GM23338 (cell line): Measurements from ENCODE around the gene TRIM38. TPM values are rescaled to one million over a fixed set of nuclear protein-coding genes. Genes with fewer than 3 reads are reported as not detected.

Experiments used
- ATAC-seq: fragments of 200-7000 bp; cut with Tn5 transposase; 3 replicates; pipeline ENCODE4 v1.9.1; 2020
- DNase-seq: peaks from one replicate; pipeline ENCODE4 v3.0.0-alpha.2; 2015; ENCODE audit warnings: low spot score
- H2AFZ ChIP-seq: fragments of 200-600 bp; sonication (generic); 2 replicates; pipeline ENCODE4 v1.8.0; 2016; ENCODE audit warnings: antibody characterized with exemption, mild to moderate bottlenecking, moderate library complexity
- H3F3A ChIP-seq: fragments of 200-600 bp; sonication (generic); replicated peaks from 2 replicates; pipeline ENCODE4 v1.8.0; 2017; ENCODE audit warnings: antibody characterized with exemption, mixed run types, low read depth
- H3K27ac ChIP-seq: fragments of 200-600 bp; sonication (generic); 2 replicates; pipeline ENCODE4 v1.6.1; 2016; ENCODE audit warnings: low read depth
- H3K27me3 ChIP-seq: fragments of 200-600 bp; sonication (generic); 2 replicates; pipeline ENCODE4 v1.8.0; 2016; ENCODE audit warnings: mild to moderate bottlenecking, mixed run types, moderate library complexity; ENCODE audit not compliant: insufficient read depth
- H3K36me3 ChIP-seq: fragments of 200-600 bp; sonication (generic); 2 replicates; pipeline ENCODE4 v1.8.0; 2016; ENCODE audit warnings: mild to moderate bottlenecking; ENCODE audit not compliant: insufficient read depth
- H3K4me1 ChIP-seq: fragments of 200-600 bp; sonication (generic); 2 replicates; pipeline ENCODE4 v1.8.0; 2016; ENCODE audit warnings: mild to moderate bottlenecking, moderate library complexity; ENCODE audit not compliant: insufficient read depth
- H3K4me2 ChIP-seq: fragments of 200-600 bp; sonication (generic); 2 replicates; pipeline ENCODE4 v1.7.1; 2017; ENCODE audit warnings: mixed run types
- H3K4me3 ChIP-seq: fragments of 200-600 bp; sonication (generic); 2 replicates; pipeline ENCODE4 v1.6.1; 2016; ENCODE audit warnings: mixed run types
- H3K79me2 ChIP-seq: fragments of 200-600 bp; sonication (generic); replicated peaks from 2 replicates; pipeline ENCODE4 v1.8.0; 2017; ENCODE audit warnings: mild to moderate bottlenecking; ENCODE audit not compliant: insufficient read depth
- H3K9me2 ChIP-seq: fragments of 200-600 bp; sonication (generic); 2 replicates; pipeline ENCODE4 v1.8.0; 2017; ENCODE audit not compliant: insufficient read depth
- H4K20me1 ChIP-seq: fragments of 200-600 bp; sonication (generic); replicated peaks from 2 replicates; pipeline ENCODE4 v1.8.0; 2017; ENCODE audit warnings: mild to moderate bottlenecking; ENCODE audit not compliant: insufficient read depth
- H3K27ac Mint-ChIP-seq: 2 replicates; pipeline ENCODE4 v1.8.0; 2020; ENCODE audit warnings: inconsistent platforms, mild to moderate bottlenecking, moderate library complexity, mixed read lengths
- H3K27me3 Mint-ChIP-seq: 3 replicates; pipeline ENCODE4 v1.8.0; 2022; ENCODE audit warnings: low read depth, mild to moderate bottlenecking, moderate library complexity, mixed read lengths, inconsistent platforms; ENCODE audit not compliant: insufficient read depth, poor library complexity
- H3K36me3 Mint-ChIP-seq: 3 replicates; pipeline ENCODE4 v1.8.0; 2021; ENCODE audit warnings: low read depth, mild to moderate bottlenecking, inconsistent platforms, moderate library complexity, mixed read lengths
- H3K4me1 Mint-ChIP-seq: 3 replicates; pipeline ENCODE4 v1.8.0; 2020; ENCODE audit warnings: mild to moderate bottlenecking, inconsistent platforms, mixed read lengths
- H3K4me3 Mint-ChIP-seq: 3 replicates; pipeline ENCODE4 v1.8.0; 2021; ENCODE audit warnings: moderate library complexity, mild to moderate bottlenecking, inconsistent platforms, mixed read lengths
- H3K9me3 Mint-ChIP-seq: 3 replicates; pipeline ENCODE4 v1.8.0; 2020; ENCODE audit warnings: moderate library complexity, mild to moderate bottlenecking, inconsistent platforms, mixed read lengths
- CREB1 ChIP-seq: fragments of 250-450 bp; sonication (Bioruptor Pico); IDR thresholded peaks from 2 replicates; pipeline ENCODE4 v1.5.0; 2020; ENCODE audit warnings: low read depth, mild to moderate bottlenecking, moderate library complexity
- EZH2 ChIP-seq: fragments of 200-600 bp; sonication (generic); IDR thresholded peaks from one replicate; pipeline ENCODE4 v1.8.0; 2017; ENCODE audit warnings: antibody characterized with exemption, mild to moderate bottlenecking, low read depth; ENCODE audit not compliant: unreplicated experiment
- EZH2phosphoT487 ChIP-seq: fragments of 200-600 bp; sonication (generic); IDR thresholded peaks from one replicate; pipeline ENCODE4 v1.8.1; 2018; ENCODE audit warnings: antibody characterized with exemption; ENCODE audit not compliant: unreplicated experiment
- JUNB ChIP-seq: IDR thresholded peaks from one replicate; pipeline ENCODE4 v1.6.1; 2016; ENCODE audit warnings: antibody characterized with exemption; ENCODE audit not compliant: unreplicated experiment
- NANOG ChIP-seq: IDR thresholded peaks from 2 replicates; pipeline ENCODE4 v1.6.1; 2016; ENCODE audit warnings: antibody characterized with exemption, borderline replicate concordance
- POLR2AphosphoS5 ChIP-seq: IDR thresholded peaks from 2 replicates; pipeline ENCODE4 v1.6.1; 2016; ENCODE audit warnings: antibody characterized with exemption, low read depth
- STAT1 ChIP-seq: IDR thresholded peaks from one replicate; pipeline ENCODE4 v1.6.1; 2016; ENCODE audit warnings: antibody characterized with exemption; ENCODE audit not compliant: unreplicated experiment
- ZNF114 ChIP-seq: fragments of 250-450 bp; sonication (Bioruptor Pico); IDR thresholded peaks from 2 replicates; pipeline ENCODE4 v1.5.0; 2020; ENCODE audit warnings: mild to moderate bottlenecking, moderate library complexity
- ZNF331 ChIP-seq: fragments of 250-450 bp; sonication (Bioruptor Pico); IDR thresholded peaks from 2 replicates; pipeline ENCODE4 v1.5.0; 2020; ENCODE audit warnings: low read depth, mild to moderate bottlenecking, moderate library complexity
- polyA plus RNA-seq: library from polyadenylated mRNA; unstranded; fragments of >200 nt; fragmentation: Nextera tagmentation; extraction: Ambion mirVana; gene quantifications from 2 replicates; pipeline ENCODE4 v1.2.1, GENCODE V29; 2016
- total RNA-seq: library from RNA; depleted of rRNA; stranded (reverse); fragments of >200 nt; shearing (Covaris generic); gene quantifications from 2 replicates; pipeline ENCODE4 v1.2.3, GENCODE V29; 2014
- TF ChIP-seq, protein P1 (sequence below), 2 experiments: fragments of 200-600 bp in 1 of 2; sonication (generic) in 1 of 2; conservative IDR thresholded peaks; 2 replicates each; pipeline versions ENCODE4 v1.5.1 to v1.6.1; 2016 to 2017; ENCODE audit warnings: antibody characterized with exemption in 2 of 2, low read depth in 2 of 2, mild to moderate bottlenecking in 2 of 2, moderate library complexity in 1 of 2
- TF ChIP-seq, protein P2 (sequence below): IDR thresholded peaks from 2 replicates; pipeline ENCODE4 v1.6.1; 2016; ENCODE audit warnings: antibody characterized with exemption
- TF ChIP-seq, protein P3 (sequence below): fragments of 250-450 bp; sonication (Bioruptor Pico); IDR thresholded peaks from 2 replicates; pipeline ENCODE4 v1.5.0; 2020; ENCODE audit warnings: mild to moderate bottlenecking, moderate library complexity
- TF ChIP-seq, protein P4 (sequence below): IDR thresholded peaks from one replicate; pipeline ENCODE4 v1.6.1; 2018; ENCODE audit warnings: antibody characterized with exemption; ENCODE audit not compliant: unreplicated experiment

Gene TRIM38
- total and polyA plus RNA-seq, 2 experiments from 2014 or later, result 0.66 to 0.82 TPM

DNA sequence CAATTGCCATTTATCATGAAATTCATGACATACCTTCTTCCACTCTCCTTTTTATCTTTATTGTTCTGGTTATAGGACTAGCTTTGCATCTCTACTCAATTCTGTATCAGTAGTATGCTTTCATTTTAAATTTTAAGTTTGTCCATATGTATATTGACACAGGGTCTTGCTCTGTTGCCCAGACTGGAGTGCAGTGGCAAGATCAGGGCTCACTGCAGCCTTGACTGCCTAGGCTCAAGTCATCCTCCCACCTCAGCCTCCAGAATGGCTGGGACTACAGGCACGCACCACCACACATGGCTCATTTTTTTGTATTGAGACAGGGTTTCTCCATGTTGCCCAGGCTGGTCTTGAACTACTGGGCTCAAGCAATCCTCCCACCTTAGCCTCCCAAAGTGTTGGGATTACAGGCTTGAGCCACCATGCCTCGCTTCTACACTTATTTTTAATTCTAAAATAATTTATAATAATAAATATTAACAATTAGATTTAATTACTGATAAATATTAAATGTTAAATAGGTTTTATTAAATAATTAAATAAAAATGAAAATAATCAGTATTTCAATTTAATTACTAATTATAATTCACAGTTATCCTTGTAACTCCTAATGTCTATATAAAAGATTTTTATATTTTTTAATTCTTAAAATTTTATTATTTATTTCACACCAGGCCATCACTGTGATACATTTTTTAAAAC is 27.7 kb downstream of the TRIM38 start:
- Histone ChIP-seq H3K27ac (no peak overlapping the region), H3K27me3 (no peaks in the 10 kb centered on the region), H3K79me2 (no peaks in the 10 kb centered on the region; the same call in 1 of the 2 replicates), H3K4me1 (peaks cover 22% of the 10 kb centered on the region), H3K9me2 (no peaks in the 10 kb centered on the region), H2AFZ (no peak overlapping the region), H3K4me3 (no peak overlapping the region), H4K20me1 (no peaks in the 10 kb centered on the region), H3K4me2 (no peak overlapping the region), H3F3A (no peaks in the 10 kb centered on the region), H3K36me3 (no peaks in the 10 kb centered on the region)
- H3K27me3 Mint-ChIP-seq, result peaks cover 6% of the 10 kb centered on the region
- no peak overlapping the region for H3K4me3 Mint-ChIP-seq
- H3K27ac Mint-ChIP-seq, result no peak overlapping the region
- DNase-seq, result no peak
- TF ChIP-seq, protein P1, sequence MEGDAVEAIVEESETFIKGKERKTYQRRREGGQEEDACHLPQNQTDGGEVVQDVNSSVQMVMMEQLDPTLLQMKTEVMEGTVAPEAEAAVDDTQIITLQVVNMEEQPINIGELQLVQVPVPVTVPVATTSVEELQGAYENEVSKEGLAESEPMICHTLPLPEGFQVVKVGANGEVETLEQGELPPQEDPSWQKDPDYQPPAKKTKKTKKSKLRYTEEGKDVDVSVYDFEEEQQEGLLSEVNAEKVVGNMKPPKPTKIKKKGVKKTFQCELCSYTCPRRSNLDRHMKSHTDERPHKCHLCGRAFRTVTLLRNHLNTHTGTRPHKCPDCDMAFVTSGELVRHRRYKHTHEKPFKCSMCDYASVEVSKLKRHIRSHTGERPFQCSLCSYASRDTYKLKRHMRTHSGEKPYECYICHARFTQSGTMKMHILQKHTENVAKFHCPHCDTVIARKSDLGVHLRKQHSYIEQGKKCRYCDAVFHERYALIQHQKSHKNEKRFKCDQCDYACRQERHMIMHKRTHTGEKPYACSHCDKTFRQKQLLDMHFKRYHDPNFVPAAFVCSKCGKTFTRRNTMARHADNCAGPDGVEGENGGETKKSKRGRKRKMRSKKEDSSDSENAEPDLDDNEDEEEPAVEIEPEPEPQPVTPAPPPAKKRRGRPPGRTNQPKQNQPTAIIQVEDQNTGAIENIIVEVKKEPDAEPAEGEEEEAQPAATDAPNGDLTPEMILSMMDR (conservative IDR thresholded peaks at IDR 0.05; ENCODE audit: low read depth in 2 of 2), result no peak
- TF ChIP-seq JUNB, result no peak
- no peak for TF ChIP-seq POLR2AphosphoS5
- no peak for TF ChIP-seq ZNF331
- TF ChIP-seq EZH2phosphoT487, result no peak
- no peak for TF ChIP-seq NANOG
- no peak for TF ChIP-seq ZNF114 (CRISPR knock-in tag)
- TF ChIP-seq STAT1, result no peak
- TF ChIP-seq, protein P2, sequence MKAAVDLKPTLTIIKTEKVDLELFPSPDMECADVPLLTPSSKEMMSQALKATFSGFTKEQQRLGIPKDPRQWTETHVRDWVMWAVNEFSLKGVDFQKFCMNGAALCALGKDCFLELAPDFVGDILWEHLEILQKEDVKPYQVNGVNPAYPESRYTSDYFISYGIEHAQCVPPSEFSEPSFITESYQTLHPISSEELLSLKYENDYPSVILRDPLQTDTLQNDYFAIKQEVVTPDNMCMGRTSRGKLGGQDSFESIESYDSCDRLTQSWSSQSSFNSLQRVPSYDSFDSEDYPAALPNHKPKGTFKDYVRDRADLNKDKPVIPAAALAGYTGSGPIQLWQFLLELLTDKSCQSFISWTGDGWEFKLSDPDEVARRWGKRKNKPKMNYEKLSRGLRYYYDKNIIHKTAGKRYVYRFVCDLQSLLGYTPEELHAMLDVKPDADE, result no peak
- TF ChIP-seq CREB1 (CRISPR knock-in tag), result no peak
- TF ChIP-seq, protein P3, sequence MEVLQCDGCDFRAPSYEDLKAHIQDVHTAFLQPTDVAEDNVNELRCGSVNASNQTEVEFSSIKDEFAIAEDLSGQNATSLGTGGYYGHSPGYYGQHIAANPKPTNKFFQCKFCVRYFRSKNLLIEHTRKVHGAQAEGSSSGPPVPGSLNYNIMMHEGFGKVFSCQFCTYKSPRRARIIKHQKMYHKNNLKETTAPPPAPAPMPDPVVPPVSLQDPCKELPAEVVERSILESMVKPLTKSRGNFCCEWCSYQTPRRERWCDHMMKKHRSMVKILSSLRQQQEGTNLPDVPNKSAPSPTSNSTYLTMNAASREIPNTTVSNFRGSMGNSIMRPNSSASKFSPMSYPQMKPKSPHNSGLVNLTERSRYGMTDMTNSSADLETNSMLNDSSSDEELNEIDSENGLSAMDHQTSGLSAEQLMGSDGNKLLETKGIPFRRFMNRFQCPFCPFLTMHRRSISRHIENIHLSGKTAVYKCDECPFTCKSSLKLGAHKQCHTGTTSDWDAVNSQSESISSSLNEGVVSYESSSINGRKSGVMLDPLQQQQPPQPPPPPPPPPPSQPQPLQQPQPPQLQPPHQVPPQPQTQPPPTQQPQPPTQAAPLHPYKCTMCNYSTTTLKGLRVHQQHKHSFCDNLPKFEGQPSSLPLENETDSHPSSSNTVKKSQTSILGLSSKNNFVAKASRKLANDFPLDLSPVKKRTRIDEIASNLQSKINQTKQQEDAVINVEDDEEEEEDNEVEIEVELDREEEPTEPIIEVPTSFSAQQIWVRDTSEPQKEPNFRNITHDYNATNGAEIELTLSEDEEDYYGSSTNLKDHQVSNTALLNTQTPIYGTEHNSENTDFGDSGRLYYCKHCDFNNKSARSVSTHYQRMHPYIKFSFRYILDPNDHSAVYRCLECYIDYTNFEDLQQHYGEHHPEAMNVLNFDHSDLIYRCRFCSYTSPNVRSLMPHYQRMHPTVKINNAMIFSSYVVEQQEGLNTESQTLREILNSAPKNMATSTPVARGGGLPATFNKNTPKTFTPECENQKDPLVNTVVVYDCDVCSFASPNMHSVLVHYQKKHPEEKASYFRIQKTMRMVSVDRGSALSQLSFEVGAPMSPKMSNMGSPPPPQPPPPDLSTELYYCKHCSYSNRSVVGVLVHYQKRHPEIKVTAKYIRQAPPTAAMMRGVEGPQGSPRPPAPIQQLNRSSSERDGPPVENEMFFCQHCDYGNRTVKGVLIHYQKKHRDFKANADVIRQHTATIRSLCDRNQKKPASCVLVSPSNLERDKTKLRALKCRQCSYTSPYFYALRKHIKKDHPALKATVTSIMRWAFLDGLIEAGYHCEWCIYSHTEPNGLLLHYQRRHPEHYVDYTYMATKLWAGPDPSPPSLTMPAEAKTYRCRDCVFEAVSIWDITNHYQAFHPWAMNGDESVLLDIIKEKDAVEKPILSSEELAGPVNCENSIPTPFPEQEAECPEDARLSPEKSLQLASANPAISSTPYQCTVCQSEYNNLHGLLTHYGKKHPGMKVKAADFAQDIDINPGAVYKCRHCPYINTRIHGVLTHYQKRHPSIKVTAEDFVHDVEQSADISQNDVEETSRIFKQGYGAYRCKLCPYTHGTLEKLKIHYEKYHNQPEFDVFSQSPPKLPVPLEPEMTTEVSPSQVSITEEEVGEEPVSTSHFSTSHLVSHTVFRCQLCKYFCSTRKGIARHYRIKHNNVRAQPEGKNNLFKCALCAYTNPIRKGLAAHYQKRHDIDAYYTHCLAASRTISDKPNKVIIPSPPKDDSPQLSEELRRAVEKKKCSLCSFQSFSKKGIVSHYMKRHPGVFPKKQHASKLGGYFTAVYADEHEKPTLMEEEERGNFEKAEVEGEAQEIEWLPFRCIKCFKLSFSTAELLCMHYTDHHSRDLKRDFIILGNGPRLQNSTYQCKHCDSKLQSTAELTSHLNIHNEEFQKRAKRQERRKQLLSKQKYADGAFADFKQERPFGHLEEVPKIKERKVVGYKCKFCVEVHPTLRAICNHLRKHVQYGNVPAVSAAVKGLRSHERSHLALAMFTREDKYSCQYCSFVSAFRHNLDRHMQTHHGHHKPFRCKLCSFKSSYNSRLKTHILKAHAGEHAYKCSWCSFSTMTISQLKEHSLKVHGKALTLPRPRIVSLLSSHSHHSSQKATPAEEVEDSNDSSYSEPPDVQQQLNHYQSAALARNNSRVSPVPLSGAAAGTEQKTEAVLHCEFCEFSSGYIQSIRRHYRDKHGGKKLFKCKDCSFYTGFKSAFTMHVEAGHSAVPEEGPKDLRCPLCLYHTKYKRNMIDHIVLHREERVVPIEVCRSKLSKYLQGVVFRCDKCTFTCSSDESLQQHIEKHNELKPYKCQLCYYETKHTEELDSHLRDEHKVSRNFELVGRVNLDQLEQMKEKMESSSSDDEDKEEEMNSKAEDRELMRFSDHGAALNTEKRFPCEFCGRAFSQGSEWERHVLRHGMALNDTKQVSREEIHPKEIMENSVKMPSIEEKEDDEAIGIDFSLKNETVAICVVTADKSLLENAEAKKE (CRISPR knock-in tag), result no peak
- TF ChIP-seq EZH2, result no peak
- TF ChIP-seq, protein P4, sequence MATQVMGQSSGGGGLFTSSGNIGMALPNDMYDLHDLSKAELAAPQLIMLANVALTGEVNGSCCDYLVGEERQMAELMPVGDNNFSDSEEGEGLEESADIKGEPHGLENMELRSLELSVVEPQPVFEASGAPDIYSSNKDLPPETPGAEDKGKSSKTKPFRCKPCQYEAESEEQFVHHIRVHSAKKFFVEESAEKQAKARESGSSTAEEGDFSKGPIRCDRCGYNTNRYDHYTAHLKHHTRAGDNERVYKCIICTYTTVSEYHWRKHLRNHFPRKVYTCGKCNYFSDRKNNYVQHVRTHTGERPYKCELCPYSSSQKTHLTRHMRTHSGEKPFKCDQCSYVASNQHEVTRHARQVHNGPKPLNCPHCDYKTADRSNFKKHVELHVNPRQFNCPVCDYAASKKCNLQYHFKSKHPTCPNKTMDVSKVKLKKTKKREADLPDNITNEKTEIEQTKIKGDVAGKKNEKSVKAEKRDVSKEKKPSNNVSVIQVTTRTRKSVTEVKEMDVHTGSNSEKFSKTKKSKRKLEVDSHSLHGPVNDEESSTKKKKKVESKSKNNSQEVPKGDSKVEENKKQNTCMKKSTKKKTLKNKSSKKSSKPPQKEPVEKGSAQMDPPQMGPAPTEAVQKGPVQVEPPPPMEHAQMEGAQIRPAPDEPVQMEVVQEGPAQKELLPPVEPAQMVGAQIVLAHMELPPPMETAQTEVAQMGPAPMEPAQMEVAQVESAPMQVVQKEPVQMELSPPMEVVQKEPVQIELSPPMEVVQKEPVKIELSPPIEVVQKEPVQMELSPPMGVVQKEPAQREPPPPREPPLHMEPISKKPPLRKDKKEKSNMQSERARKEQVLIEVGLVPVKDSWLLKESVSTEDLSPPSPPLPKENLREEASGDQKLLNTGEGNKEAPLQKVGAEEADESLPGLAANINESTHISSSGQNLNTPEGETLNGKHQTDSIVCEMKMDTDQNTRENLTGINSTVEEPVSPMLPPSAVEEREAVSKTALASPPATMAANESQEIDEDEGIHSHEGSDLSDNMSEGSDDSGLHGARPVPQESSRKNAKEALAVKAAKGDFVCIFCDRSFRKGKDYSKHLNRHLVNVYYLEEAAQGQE, result no peak
- no peaks in the 10 kb centered on the region for H3K9me3 Mint-ChIP-seq
- ATAC-seq, result no peak
- peaks cover 10% of the 10 kb centered on the region for H3K4me1 Mint-ChIP-seq
- no peaks in the 10 kb centered on the region for H3K36me3 Mint-ChIP-seq
